ENCODE data around the gene PGP. TPM values are rescaled to one million over a fixed set of nuclear protein-coding genes. Genes with fewer than 3 reads are reported as not detected.
A peak's percentile ranks its signal among the peaks of the same experiment; 100 is the strongest.

Gene PGP
- total RNA-seq, 1 donor = 14.1 TPM

- H3K4me3 ChIP-seq (ENCODE audit: insufficient read depth, low read length) = no peak overlapping the region
- H3K27me3 ChIP-seq (ENCODE audit: insufficient read depth, low read length) = peaks cover 55% of the 10 kb centered on the region
- H3K79me2 ChIP-seq (ENCODE audit: insufficient read depth, low read length) = no peaks in the 10 kb centered on the region
These were observed 19.1 kb downstream of the PGP start for GRCh38 chr16:2195322-2196161.

GRCh38 chr16:2194852-2195321 lies 19.8 kb downstream of the PGP start:
- DNase-seq (ENCODE audit: insufficient read length, low spot score, missing footprints) = peak; percentile 98

More at GRCh38 chr16:2195322-2196161, 19.1 kb downstream of the PGP start:
- no peak for TF ChIP-seq CTCF (IDR thresholded peaks at IDR 0.05; ENCODE audit: extremely low read depth, low read depth, low read length)
- no peaks in the 10 kb centered on the region for H3K9me3 ChIP-seq (ENCODE audit: low read depth, low read length)
- H3K27ac ChIP-seq (ENCODE audit: low read depth, low read length) = no peak overlapping the region
- peak; percentile 91 for DNase-seq (ENCODE audit: insufficient read length, low spot score, missing footprints)
- no peak overlapping the region for H2AFZ ChIP-seq (ENCODE audit: low read length)
- H4K20me1 ChIP-seq (ENCODE audit: insufficient read depth, low read length) = no peaks in the 10 kb centered on the region
- H3K4me2 ChIP-seq (ENCODE audit: insufficient read depth, low read length) = no peak overlapping the region
- H3K36me3 ChIP-seq (ENCODE audit: insufficient read depth, low read length) = no peaks in the 10 kb centered on the region
- no peaks in the 10 kb centered on the region for H3K4me1 ChIP-seq (ENCODE audit: insufficient read depth, low read length)

GRCh38 chr16:2194166-2194834 lies 20.3 kb downstream of the PGP start:
- Histone ChIP-seq H3K4me3 (ENCODE audit: insufficient read depth, low read length) (no peak overlapping the region), H3K4me2 (ENCODE audit: insufficient read depth, low read length) (no peak overlapping the region), H3K4me1 (ENCODE audit: insufficient read depth, low read length) (no peaks in the 10 kb centered on the region), H3K27me3 (ENCODE audit: insufficient read depth, low read length) (peaks cover 50% of the 10 kb centered on the region), H4K20me1 (ENCODE audit: insufficient read depth, low read length) (no peaks in the 10 kb centered on the region), H3K79me2 (ENCODE audit: insufficient read depth, low read length) (no peaks in the 10 kb centered on the region), H2AFZ (ENCODE audit: low read length) (no peak overlapping the region), H3K9me3 (ENCODE audit: low read depth, low read length) (no peaks in the 10 kb centered on the region), H3K36me3 (ENCODE audit: insufficient read depth, low read length) (no peaks in the 10 kb centered on the region), H3K27ac (ENCODE audit: low read depth, low read length) (no peak overlapping the region)
- peak; percentile 93 for DNase-seq (ENCODE audit: insufficient read length, low spot score, missing footprints)
- TF ChIP-seq CTCF (IDR thresholded peaks at IDR 0.05; ENCODE audit: extremely low read depth, low read depth, low read length) = no peak

More at GRCh38 chr16:2194852-2195321, 19.8 kb downstream of the PGP start:
- Histone ChIP-seq H3K4me2 (ENCODE audit: insufficient read depth, low read length) (no peak overlapping the region), H4K20me1 (ENCODE audit: insufficient read depth, low read length) (no peaks in the 10 kb centered on the region), H3K79me2 (ENCODE audit: insufficient read depth, low read length) (no peaks in the 10 kb centered on the region), H3K4me3 (ENCODE audit: insufficient read depth, low read length) (no peak overlapping the region), H3K36me3 (ENCODE audit: insufficient read depth, low read length) (no peaks in the 10 kb centered on the region), H3K9me3 (ENCODE audit: low read depth, low read length) (no peaks in the 10 kb centered on the region), H3K27me3 (ENCODE audit: insufficient read depth, low read length) (peaks cover 55% of the 10 kb centered on the region), H2AFZ (ENCODE audit: low read length) (no peak overlapping the region), H3K27ac (ENCODE audit: low read depth, low read length) (no peak overlapping the region), H3K4me1 (ENCODE audit: insufficient read depth, low read length) (no peaks in the 10 kb centered on the region)
- peak; percentile 26 for TF ChIP-seq CTCF (IDR thresholded peaks at IDR 0.05; ENCODE audit: extremely low read depth, low read depth, low read length)

GRCh38 chr16:2191446-2191706 lies 23.3 kb downstream of the PGP start:
- Histone ChIP-seq H3K27ac (ENCODE audit: low read depth, low read length) (no peak overlapping the region), H3K9me3 (ENCODE audit: low read depth, low read length) (no peaks in the 10 kb centered on the region), H2AFZ (ENCODE audit: low read length) (no peak overlapping the region), H3K4me2 (ENCODE audit: insufficient read depth, low read length) (no peak overlapping the region), H3K27me3 (ENCODE audit: insufficient read depth, low read length) (peaks cover 25% of the 10 kb centered on the region), H3K4me3 (ENCODE audit: insufficient read depth, low read length) (no peak overlapping the region), H3K4me1 (ENCODE audit: insufficient read depth, low read length) (no peaks in the 10 kb centered on the region), H3K36me3 (ENCODE audit: insufficient read depth, low read length) (no peaks in the 10 kb centered on the region), H3K79me2 (ENCODE audit: insufficient read depth, low read length) (no peaks in the 10 kb centered on the region), H4K20me1 (ENCODE audit: insufficient read depth, low read length) (no peaks in the 10 kb centered on the region)
- peak; percentile 81 for DNase-seq (ENCODE audit: insufficient read length, low spot score, missing footprints)
- TF ChIP-seq CTCF (IDR thresholded peaks at IDR 0.05; ENCODE audit: extremely low read depth, low read depth, low read length) = no peak

Measured in osteoblast (primary cell).